HepG2 (cell line): Measurements from ENCODE around the gene SLC35A2.

ENCODE experiments used
- GFI1 ChIP-seq: sonication (generic); formaldehyde crosslinking; IDR thresholded peaks from 2 replicates; pipeline ENCODE4 v1.5.0; 2020; ENCODE audit warnings: missing genetic modification reagents, mild to moderate bottlenecking, borderline replicate concordance
- PAX8 ChIP-seq: sonication (generic); formaldehyde crosslinking; IDR thresholded peaks from 2 replicates; pipeline ENCODE4 v1.8.0; 2022; ENCODE audit warnings: mild to moderate bottlenecking, missing genetic modification reagents, borderline replicate concordance
- POLR2A ChIP-seq, 2 experiments: IDR thresholded peaks; 2 replicates each; pipeline ENCODE4 v1.6.1; 2011; ENCODE audit warnings: low read depth in 2 of 2, low read length in 2 of 2, mild to moderate bottlenecking in 1 of 2, moderate library complexity in 1 of 2; ENCODE audit not compliant: insufficient read depth in 1 of 2
- POLR2AphosphoS5 ChIP-seq: IDR thresholded peaks from 2 replicates; pipeline ENCODE4 v1.6.1; 2012; ENCODE audit warnings: low read depth, low read length
- RBFOX2 ChIP-seq: fragments of 200-400 bp; formaldehyde crosslinking; IDR thresholded peaks from 2 replicates; pipeline ENCODE4 v1.6.1; 2017; ENCODE audit warnings: low read depth, mild to moderate bottlenecking, low read length
- RFX5 ChIP-seq: IDR thresholded peaks from 2 replicates; pipeline ENCODE4 v1.6.1; 2011; ENCODE audit warnings: low read depth, low read length, improper control_type of control experiment
- SATB2 ChIP-seq: sonication (generic); formaldehyde crosslinking; IDR thresholded peaks from 2 replicates; pipeline ENCODE4 v1.5.0; 2020; ENCODE audit warnings: missing genetic modification reagents
- SRF ChIP-seq: IDR thresholded peaks from 2 replicates; pipeline ENCODE4 v1.6.1; 2011; ENCODE audit warnings: mild to moderate bottlenecking, low read depth, low read length, moderate library complexity
- ZFP36L2 ChIP-seq: sonication (generic); formaldehyde crosslinking; IDR thresholded peaks from 2 replicates; pipeline ENCODE4 v1.4.0; 2020; ENCODE audit warnings: missing genetic modification reagents
- TF ChIP-seq, protein P1 (sequence below): sonication (generic); formaldehyde crosslinking; IDR thresholded peaks from 2 replicates; pipeline ENCODE4 v1.5.0; 2020; ENCODE audit warnings: mild to moderate bottlenecking, missing genetic modification reagents
- TF ChIP-seq, protein P2 (sequence below): sonication (generic); formaldehyde crosslinking; IDR thresholded peaks from 2 replicates; pipeline ENCODE4 v1.5.0; 2020; ENCODE audit warnings: mild to moderate bottlenecking, missing genetic modification reagents, moderate library complexity
- TF ChIP-seq, protein P3 (sequence below): sonication (generic); formaldehyde crosslinking; IDR thresholded peaks from 2 replicates; pipeline ENCODE4 v1.4.0; 2020; ENCODE audit warnings: missing genetic modification reagents

- no peak for TF ChIP-seq ZFP36L2 (CRISPR knock-in tag)
- TF ChIP-seq, protein P1, sequence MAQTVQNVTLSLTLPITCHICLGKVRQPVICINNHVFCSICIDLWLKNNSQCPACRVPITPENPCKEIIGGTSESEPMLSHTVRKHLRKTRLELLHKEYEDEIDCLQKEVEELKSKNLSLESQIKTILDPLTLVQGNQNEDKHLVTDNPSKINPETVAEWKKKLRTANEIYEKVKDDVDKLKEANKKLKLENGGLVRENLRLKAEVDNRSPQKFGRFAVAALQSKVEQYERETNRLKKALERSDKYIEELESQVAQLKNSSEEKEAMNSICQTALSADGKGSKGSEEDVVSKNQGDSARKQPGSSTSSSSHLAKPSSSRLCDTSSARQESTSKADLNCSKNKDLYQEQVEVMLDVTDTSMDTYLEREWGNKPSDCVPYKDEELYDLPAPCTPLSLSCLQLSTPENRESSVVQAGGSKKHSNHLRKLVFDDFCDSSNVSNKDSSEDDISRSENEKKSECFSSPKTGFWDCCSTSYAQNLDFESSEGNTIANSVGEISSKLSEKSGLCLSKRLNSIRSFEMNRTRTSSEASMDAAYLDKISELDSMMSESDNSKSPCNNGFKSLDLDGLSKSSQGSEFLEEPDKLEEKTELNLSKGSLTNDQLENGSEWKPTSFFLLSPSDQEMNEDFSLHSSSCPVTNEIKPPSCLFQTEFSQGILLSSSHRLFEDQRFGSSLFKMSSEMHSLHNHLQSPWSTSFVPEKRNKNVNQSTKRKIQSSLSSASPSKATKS (CRISPR knock-in tag) = no peak
- no peak for TF ChIP-seq GFI1
- TF ChIP-seq, protein P2, sequence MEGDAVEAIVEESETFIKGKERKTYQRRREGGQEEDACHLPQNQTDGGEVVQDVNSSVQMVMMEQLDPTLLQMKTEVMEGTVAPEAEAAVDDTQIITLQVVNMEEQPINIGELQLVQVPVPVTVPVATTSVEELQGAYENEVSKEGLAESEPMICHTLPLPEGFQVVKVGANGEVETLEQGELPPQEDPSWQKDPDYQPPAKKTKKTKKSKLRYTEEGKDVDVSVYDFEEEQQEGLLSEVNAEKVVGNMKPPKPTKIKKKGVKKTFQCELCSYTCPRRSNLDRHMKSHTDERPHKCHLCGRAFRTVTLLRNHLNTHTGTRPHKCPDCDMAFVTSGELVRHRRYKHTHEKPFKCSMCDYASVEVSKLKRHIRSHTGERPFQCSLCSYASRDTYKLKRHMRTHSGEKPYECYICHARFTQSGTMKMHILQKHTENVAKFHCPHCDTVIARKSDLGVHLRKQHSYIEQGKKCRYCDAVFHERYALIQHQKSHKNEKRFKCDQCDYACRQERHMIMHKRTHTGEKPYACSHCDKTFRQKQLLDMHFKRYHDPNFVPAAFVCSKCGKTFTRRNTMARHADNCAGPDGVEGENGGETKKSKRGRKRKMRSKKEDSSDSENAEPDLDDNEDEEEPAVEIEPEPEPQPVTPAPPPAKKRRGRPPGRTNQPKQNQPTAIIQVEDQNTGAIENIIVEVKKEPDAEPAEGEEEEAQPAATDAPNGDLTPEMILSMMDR = no peak
- no peak for TF ChIP-seq SATB2
- peak; percentile 94 for TF ChIP-seq RFX5
- TF ChIP-seq RBFOX2 = peak; percentile 67
- TF ChIP-seq PAX8 (CRISPR knock-in tag) = no peak
- TF ChIP-seq POLR2AphosphoS5 = peak; percentile 40; the same call in 1 of the 2 replicates
- TF ChIP-seq SRF = no peak
- TF ChIP-seq, protein P3, sequence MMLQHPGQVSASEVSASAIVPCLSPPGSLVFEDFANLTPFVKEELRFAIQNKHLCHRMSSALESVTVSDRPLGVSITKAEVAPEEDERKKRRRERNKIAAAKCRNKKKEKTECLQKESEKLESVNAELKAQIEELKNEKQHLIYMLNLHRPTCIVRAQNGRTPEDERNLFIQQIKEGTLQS = no peak
- TF ChIP-seq POLR2A (IDR thresholded peaks at IDR 0.05; ENCODE audit: insufficient read depth in 1 of 2, low read depth in 2 of 2, low read length in 2 of 2) = peak in 1 of 2 experiments; percentile 67; a peak in 2 of 4 replicates
Observed at GRCh38 chrX:48957827-48958634, 46.6 kb upstream of the SLC35A2 start.
